GM19240 (cell line): ENCODE measurements around the gene GFRA1.

ENCODE experiments used
- DNase-seq: peaks from one replicate; pipeline ENCODE4 v3.0.0; 2011; ENCODE audit warnings: low spot score; ENCODE audit not compliant: insufficient read length

The GFRA1 gene

DNA sequence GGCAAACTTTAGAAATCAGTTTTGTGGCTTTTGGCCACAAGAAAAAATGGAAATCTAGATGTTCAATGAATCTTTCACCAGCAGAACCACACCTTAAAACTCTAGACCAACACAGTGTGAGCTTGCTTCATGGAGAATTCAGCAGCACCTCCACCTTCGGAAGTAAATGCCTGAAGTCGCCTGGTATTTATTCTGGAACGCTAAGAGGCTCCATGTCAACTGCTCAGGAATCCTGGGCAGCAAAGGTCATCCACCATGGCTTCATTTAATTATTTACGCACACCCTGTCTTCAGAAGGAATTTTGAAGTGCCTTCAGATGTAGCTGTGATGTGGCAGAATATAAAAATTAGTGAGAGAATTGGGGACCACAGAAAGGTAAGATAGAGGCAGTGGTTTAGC lies 167.7 kb downstream of the GFRA1 start:
- DNase-seq, result no peak

DNA sequence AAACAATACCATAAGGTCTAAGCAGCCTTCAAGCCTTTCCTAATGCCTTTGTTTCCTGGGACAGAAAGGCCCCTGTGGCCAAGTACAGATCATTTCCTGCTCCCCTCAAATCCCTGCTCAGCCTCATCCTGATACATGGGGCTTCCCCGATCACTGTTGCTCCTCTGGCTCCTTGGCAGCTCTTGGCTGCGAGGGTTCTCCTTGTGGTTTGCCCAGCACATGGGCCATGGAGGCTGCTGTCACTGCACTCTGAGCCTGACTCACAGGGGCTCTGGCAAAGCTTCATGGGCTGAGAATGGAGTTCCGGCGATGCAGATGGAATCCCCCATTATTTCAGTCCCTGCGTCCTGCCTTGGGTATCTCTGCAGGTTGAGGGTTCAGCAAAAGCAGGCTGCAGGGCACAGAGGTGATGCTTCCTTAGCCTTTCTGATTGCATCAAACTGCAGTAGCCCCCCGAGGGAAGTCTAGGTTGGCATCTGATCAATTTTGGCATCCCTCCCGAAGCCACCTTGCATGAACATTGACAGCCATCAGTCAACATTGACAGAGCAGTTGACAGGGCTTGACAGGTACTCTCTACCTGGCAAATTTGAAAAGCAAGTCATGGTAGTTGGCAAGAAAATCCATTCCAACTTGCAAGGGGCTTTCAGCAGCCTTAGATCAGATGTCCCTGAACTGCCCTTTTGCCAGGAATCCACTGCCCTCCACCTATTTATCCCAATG lies 168.6 kb downstream of the GFRA1 start:
- DNase-seq, result no peak

DNA sequence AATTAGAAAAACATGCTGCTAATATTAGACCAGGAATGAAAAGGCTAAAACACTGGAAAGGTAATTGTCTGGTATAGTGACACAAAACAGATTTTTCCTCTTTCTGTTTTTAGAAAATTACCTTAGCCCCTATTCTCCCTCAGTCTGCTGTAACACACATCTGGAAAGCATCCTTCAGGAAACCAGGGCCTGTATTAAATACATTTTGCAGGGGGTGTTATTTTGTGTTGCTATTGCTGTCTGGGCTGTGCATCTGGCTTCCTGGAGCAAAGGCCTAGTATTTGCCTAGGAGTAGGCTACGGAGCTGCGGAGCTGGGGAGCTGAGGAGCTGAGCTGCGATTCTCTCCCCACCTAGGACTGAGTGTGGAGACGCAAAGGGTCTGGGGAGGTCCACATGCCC lies 169.3 kb downstream of the GFRA1 start:
- no peak for DNase-seq

DNA sequence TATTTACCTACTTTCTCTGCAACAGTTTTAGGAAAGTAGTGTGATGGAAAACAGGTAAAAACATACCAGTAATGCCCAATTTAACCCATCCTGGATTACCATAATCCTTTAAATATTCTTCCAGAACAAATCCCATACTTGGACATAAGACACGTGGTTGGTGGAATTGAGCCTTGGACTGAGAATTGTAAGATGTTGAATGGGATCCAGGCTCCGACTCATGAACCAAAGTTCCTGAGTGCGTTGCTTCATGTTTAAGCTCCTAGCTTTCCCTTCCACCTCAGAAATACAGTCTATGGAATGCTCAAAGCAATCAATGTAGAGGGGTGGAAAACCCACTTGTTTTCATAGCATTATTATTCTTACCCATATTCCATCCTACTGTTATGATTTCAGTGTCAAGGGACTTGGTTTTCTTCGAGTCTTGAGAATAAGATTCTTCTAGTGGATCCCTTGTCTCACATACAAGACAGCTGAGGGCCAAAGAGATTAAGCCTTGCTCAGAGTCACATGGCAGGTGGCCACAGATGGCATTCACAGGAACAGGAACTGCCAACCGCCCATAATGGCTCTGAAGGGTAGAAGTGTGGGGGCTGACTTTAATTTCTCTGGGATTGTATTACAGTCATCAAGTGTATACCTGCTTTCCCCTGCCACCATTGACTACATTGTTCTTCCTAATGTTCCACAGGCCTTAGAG lies 171.2 kb downstream of the GFRA1 start:
- no peak for DNase-seq

DNA sequence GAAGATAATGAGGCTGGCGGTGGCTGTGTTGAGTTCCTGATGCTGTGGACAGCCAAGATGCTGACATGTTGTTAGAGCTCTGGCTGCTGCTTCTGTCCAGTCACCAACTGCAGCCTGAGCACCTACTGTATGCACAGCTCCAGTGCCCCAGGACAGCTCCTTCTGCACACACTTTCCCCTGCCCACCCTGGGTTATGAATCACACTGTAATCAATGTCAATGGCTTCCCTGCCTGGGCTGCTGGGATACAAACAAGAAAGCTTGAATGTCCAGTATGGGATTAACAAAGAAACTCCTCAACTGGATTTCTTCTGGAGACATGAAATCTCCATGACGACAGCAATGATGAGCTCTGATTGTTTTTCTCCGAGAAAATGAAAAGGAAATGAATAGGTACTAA lies 172.0 kb downstream of the GFRA1 start:
- DNase-seq, result no peak

DNA sequence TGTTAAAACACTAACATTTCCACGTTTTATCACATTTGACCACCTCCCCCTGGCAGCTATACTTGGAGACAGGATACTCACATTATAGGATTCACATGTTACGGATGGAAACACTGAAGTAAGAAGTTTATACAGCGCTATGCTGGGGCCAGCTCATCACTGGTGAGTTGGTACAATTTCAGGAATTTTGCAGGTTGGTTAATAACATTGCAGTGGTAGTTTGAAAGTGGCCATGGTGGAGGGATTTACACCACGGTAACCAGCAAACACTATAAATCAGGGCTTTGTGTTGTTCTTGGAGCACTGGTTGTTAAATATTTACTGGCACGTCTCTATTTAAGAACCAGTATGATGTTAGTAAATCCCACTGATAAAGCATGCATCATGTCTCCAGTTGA lies 174.0 kb downstream of the GFRA1 start:
- DNase-seq, result no peak

DNA sequence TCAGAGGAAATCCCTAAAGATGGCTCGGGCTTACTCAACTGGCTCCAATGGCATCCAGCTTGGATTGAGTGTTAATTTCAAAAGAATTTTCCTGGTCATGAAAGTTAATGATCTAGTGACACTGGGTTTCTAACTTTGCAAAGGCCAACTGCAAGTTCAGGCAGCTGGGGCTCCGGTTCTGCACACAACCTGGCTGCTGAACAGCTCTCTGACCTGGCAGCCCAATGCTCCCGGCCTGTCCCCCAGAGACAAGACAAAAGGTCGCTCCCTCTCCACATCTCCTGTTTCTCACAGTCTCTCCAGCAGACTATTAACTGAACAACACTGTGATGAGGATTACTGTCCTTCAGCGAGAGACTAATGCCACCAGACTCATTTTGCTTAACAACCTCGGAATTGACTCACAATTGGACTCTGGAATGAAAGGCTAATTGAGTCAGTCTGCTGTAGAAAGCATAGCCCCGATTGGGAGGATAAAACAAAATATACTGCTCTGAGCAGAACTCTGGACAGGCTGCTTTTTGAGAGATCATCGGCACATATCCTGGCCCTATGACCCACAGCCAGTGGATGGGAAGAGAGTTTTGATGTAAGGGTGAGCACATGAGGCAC lies 174.5 kb downstream of the GFRA1 start:
- no peak for DNase-seq

DNA sequence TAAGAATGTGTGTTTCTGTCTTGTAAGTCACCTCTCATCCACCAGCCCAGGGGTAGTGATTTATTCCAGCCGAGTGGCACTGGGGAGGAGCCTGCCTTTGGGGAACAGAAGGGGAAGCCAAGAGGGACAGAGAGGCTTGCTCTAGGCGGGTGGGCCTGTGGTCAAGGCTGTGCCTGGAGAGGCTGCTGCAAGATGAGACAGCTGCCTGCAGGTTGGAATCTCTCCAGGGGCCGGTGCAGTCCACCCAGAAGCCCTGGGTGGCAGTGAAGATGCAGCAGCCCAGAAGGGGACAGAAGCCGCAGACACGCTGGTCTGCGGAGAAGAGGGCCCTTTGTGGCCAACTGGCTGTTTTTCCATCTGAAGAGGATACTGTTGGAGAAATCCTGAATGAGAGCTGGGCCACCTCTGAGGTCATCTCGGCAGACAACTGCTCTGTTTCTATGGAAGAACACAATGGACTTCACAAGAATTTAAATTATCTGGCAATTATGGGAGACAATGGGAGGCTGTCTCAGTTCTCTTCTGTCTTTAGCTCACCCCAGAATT lies 175.7 kb downstream of the GFRA1 start:
- DNase-seq, result no peak

DNA sequence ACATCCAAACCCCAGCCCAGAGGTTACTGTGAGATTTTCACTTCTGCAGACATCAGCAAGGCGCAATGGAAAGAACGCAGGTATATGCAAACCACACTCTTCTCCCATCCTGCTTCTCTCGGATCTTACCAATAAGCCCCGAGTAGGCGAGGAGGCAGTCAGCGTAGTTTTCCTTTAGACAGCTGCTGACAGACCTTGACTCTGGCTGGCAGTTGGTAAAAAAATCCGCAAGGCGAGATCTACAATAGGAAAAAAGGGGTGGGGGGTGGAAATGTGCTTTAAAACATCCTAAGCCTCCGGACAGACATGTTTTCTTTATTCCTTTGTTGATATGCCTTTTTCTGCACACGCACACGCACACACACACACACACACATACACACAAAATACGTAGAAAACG lies 176.5 kb downstream of the GFRA1 start:
- DNase-seq, result no peak

DNA sequence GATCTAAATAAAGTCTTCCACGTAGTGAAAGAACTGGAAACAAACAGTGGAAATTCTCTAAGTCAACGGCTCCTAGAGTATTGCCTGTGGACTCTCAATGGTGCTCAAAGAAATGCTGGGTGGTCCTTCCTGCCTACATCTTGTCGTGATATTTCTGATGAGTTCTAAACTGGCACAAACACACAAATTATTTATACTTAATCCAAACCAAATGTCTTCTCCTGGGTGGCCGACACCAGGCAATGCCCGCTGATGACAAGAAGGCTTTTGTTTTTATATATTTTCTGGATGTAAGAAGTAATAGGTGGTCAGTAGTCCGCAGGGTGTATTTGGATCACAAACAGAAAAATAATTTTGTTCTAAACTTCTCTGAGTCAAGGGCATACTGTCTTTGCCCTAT lies 178.7 kb downstream of the GFRA1 start:
- no peak for DNase-seq

DNA sequence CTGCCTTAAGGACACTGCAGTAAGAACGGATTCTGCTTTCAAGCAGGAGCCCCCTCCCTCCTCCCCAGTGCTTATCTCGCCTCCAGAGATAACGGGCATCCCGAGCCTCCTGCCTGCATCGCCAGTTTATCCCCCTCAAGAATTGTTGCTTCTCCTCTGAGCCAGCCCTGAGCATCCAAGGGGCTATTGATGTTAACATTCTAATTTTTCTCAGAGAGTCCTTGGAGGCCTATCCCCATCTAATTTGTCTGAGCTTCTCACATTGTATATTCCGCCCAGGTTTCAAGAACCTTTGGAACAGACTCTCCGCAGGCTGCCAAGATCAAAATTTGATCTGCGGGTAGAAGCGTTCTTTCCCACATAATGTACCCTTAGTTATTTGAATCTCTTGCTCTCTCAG lies 180.0 kb downstream of the GFRA1 start:
- no peak for DNase-seq

DNA sequence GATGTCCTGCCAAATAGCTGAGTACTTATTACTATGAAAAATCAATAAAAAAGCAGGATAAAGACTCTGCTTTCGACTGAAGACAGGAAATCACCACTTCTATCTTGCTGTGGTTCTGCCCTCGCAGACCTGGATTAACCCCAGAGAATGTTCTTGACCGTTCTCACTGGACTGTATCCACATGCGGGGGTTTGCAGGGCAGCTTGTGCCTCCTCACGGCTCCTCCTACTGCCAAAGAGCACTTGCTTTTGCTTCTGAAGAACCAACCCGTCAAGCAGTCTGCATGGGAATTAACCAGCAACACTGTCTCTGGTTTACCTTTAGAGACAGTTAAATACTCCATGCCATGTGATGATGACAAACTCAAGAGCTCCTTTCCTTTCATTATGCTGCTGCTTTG lies 184.0 kb downstream of the GFRA1 start:
- DNase-seq, result no peak

DNA sequence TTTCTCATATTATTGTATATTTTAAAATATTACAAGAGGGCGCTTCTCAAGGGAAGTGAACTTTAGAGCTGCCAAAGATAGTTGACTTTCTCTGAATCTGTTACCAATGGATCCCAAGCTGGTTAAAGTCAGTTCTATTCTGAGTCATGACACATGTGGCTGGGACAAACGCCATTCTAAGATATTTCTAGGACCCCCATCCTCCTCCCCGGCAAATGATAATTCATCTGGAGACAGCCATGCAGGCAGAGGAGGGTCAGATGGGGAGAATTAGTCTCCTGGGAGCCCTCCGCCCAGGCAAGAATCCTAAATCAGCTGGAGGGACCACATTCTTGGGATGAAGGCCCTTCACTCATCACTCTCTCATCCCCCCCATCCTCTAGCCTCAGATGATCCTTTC lies 187.7 kb downstream of the GFRA1 start:
- no peak for DNase-seq

DNA sequence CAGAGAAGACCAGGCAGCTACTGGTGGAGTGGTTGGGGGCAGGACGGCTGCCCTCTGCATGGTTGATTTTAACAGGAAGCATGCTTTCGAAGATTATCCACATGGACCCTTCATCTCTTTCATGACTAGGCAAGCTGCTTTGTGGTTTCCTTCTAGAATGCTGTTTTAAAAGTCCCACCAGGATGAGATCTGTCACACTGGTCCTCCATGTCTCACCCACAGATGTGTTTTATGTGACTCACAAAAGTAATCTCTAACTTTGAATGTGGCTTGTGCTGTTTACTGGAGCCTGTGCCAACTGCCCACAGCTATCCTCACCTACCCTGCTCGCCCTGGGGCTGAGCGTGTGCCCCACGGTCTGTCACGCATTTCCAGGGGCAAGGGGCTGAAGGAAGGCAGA lies 188.8 kb downstream of the GFRA1 start:
- DNase-seq, result no peak

DNA sequence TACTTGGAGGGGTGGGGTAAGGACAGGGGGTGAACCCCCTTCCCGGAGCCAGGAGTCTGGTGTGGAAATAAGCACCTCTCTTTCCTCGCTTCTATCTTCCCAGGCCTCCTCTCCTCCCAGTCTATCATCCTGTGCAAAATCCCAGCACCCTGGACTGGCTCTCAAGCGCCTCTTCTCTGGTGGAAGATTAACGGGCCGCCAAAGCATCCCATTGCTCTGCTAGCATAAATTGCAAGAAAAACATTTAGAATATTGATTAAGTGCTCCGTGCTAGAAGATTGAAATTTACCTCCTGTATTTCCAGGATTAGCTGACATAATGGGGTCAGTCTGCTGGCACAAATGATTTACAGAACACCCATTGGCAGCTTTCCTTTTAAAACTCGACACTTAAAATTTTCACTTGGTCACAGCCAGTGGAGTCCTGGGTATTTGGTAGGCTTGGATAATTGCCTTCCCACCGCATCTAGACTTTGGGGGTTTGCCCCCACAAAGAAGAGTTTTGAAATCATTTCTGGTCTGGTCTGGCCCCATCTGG lies 189.7 kb downstream of the GFRA1 start:
- DNase-seq, result no peak

DNA sequence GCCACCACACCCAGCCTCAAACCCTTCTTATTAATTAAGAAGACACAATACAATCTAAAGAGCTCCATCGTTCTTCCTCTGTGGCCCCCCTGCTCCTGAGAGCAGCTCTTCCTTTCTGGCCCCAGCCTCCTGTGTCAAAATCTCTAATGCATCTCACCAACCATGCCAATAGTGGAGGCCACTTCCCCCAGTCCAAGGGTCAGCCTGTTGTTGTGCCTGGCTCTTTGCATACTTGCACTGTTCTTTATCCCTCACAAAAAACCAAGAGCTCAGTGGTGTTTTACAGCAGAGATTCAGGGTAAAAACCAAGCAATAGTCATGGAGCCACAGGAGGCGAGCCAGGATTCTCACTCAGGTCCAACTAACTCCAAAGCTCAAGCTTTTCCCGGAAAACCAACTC lies 190.2 kb downstream of the GFRA1 start:
- no peak for DNase-seq

DNA sequence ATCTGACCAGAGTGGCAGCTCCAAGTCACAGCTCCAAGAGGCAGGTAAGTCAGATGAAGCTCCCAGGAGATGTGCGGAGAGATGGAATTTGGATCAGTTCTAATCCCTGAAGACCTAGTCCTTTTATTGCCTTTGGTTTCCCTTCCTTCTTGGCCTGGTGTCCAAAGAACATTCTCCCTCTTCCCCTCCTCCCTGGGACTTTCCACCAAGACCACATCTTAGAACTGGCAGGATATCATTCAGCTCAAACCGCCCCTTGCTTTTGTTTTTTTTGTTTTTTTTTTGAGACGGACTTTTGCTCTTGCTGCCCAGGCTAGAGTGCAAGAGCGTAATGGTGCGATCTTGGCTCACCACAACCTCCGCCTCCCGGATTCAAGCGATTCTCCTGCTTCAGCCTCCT lies 190.8 kb downstream of the GFRA1 start:
- no peak for DNase-seq

DNA sequence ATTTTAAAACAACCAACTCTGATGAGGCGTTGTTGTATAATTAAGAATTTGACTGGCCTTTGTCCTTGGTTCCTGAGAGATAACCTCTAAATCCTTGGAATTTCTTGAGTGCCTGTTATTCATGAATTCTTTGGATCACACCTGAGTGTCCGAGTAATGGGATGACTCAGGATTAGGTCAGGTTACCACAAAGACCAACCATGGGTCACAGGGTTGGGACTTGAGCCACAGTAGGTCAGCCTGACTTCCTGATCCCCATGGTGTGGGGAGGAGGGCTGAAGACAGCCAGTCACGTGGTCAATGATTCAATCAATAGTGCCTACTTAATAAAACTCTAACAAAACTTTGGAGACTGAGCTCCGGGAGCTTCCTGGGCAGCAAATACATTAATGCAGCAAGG lies 192.5 kb downstream of the GFRA1 start:
- DNase-seq, result no peak

DNA sequence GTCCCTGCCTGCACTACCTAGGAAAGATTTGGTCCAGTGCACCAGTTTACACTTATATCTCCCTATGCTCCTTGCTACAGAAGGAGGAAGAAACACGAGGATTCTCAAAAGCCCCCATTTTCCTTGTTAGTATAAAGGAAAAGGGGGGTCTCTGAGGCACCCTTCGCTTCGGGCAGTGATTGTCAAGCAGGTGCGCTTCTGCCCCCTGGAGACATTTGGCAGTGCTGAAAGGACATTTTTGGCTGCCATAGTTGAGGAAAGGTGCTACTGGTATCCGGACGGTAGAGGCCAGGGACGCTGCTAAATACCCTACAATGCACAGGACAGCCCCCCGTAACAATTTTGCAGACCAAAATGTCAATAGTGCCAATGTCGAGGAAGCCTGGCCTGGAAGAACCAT lies 193.7 kb downstream of the GFRA1 start:
- no peak for DNase-seq

DNA sequence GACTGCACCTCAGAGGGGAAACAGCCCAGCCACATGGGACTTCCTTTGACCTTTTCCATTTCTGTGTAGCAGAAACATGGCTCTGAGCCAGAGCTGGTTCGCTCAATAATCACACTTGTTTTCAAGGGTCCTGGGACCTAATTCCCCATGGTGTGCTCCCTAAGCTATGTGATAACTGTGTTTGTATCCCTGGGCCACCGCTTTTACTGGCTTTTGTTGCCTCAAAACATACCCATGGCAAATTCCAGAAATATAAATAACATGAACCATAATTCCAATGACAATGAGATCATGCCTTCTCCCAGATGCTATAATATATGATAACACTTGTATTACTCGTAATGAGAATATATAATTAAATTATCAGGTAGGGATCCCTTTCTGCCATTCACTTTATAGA lies 196.4 kb downstream of the GFRA1 start:
- DNase-seq, result no peak

DNA sequence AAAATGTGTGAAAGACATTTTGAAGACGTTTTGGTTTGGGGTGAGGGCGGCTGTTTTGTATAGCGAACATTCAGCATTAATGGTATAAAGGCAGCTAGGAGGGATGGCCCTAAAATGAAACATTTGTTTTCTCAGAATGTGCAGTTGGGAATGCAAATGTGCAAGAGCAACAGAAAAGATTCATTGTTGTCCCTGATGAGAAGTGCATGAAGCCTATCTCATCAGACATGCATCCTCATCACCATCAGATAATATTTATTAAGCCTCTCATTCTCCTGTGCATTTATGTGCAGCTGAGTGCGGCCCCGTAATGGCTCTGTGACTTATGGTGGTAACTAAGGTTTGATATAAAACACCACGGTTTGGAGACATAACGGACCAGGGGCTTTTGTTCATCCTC lies 199.5 kb downstream of the GFRA1 start:
- no peak for DNase-seq

DNA sequence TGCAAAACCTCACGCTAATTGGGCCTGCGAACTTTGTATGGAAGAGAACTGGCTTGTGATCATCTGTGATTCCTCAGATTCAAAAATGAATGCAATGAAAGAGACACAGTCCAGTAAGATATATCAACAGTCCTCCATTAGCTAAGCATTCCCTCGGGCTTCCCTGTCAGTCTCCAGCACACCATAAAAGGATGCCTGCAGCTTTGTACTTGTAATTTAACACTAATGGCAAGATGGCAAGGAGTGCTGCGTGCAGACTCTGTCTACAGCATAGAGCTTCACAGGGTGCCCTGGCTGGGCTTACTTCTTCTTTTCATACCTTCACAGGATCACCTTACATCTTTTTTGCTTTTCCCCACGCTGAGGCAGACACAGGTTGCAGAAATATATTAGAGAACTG lies 200.0 kb downstream of the GFRA1 start:
- no peak for DNase-seq
